MM.1S (cell line): Measurements from ENCODE around the gene DCPS.
"Not testable (repeated sequence)": the region's sequence is repeated elsewhere in the genome, so short reads cannot be mapped to it uniquely, and the experiment has no call there.

Source experiments
- DNase-seq: peaks from one replicate; pipeline ENCODE4 v3.0.0-alpha.2; 2015
- H2AFZ ChIP-seq: fragments of 300-600 bp; sonication (generic); 2 replicates; pipeline ENCODE4 v1.6.0; 2016; ENCODE audit warnings: antibody characterized with exemption, low read length
- H3F3A ChIP-seq: fragments of 300-600 bp; sonication (generic); 2 replicates; pipeline ENCODE4 v1.6.1; 2016; ENCODE audit warnings: mild to moderate bottlenecking, antibody characterized with exemption, low read length, moderate library complexity, mixed read lengths; ENCODE audit not compliant: insufficient read depth
- H3K27ac ChIP-seq: fragments of 300-600 bp; sonication (generic); 2 replicates; pipeline ENCODE4 v1.5.1; 2016; ENCODE audit warnings: mild to moderate bottlenecking, low read length
- H3K27me3 ChIP-seq: fragments of 300-600 bp; sonication (generic); replicated peaks from 2 replicates; pipeline ENCODE4 v1.6.0; 2016; ENCODE audit warnings: low read length; ENCODE audit not compliant: insufficient read depth
- H3K36me3 ChIP-seq: fragments of 300-600 bp; sonication (generic); replicated peaks from 2 replicates; pipeline ENCODE4 v1.6.1; 2016; ENCODE audit warnings: mild to moderate bottlenecking, low read length, mixed read lengths; ENCODE audit not compliant: insufficient read depth
- H3K4me1 ChIP-seq: fragments of 300-600 bp; sonication (generic); 2 replicates; pipeline ENCODE4 v1.6.1; 2016; ENCODE audit warnings: low read length, mixed read lengths
- H3K4me2 ChIP-seq: fragments of 300-600 bp; sonication (generic); 2 replicates; pipeline ENCODE4 v1.6.0; 2016; ENCODE audit warnings: low read depth, low read length
- H3K4me3 ChIP-seq: fragments of 300-600 bp; sonication (generic); 2 replicates; pipeline ENCODE4 v1.5.1; 2016; ENCODE audit warnings: low read length, mixed read lengths
- H3K79me2 ChIP-seq: fragments of 300-600 bp; sonication (generic); 2 replicates; pipeline ENCODE4 v1.6.1; 2016; ENCODE audit warnings: mixed run types, low read length, mixed read lengths
- H3K9ac ChIP-seq: fragments of 300-600 bp; sonication (generic); 2 replicates; pipeline ENCODE4 v1.6.1; 2016; ENCODE audit warnings: low read length, mixed read lengths
- H3K9me2 ChIP-seq: fragments of 300-600 bp; sonication (generic); replicated peaks from 2 replicates; pipeline ENCODE4 v1.6.1; 2016; ENCODE audit warnings: mild to moderate bottlenecking, low read length, mixed read lengths; ENCODE audit not compliant: insufficient read depth
- H3K9me3 ChIP-seq: fragments of 300-600 bp; sonication (generic); replicated peaks from 2 replicates; pipeline ENCODE4 v1.6.1; 2016; ENCODE audit warnings: mild to moderate bottlenecking, low read length, mixed read lengths; ENCODE audit not compliant: insufficient read depth
- H4K20me1 ChIP-seq: fragments of 300-600 bp; sonication (generic); 2 replicates; pipeline ENCODE4 v1.6.1; 2016; ENCODE audit warnings: mild to moderate bottlenecking, low read length, moderate library complexity, mixed read lengths; ENCODE audit not compliant: insufficient read depth
- CTCF ChIP-seq: fragments of 300-600 bp; sonication (generic); IDR thresholded peaks from 2 replicates; pipeline ENCODE4 v1.5.1; 2016; ENCODE audit warnings: antibody characterized with exemption, low read length, mixed read lengths
- EZH2 ChIP-seq: fragments of 300-600 bp; sonication (generic); optimal IDR thresholded peaks from 2 replicates; pipeline ENCODE3; 2017; ENCODE audit warnings: low read depth, mild to moderate bottlenecking, antibody characterized with exemption, low read length, mixed read lengths
- EZH2phosphoT487 ChIP-seq: fragments of 300-600 bp; sonication (generic); IDR thresholded peaks from 2 replicates; pipeline ENCODE4 v1.6.1; 2018; ENCODE audit warnings: antibody characterized with exemption, low read length

Gene DCPS

GRCh38 chr11:126346586-126346940, 42.7 kb downstream of the DCPS start:
- no peaks in the 10 kb centered on the region for H3K9me2 ChIP-seq
- no peaks in the 10 kb centered on the region for H3F3A ChIP-seq
- peaks cover 6% of the 10 kb centered on the region; the same call in 1 of the 2 replicates for H3K36me3 ChIP-seq

GRCh38 chr11:126346946-126347345, 43.1 kb downstream of the DCPS start:
- H3K36me3 ChIP-seq, H3K27ac ChIP-seq, H3K27me3 ChIP-seq, H3K79me2 ChIP-seq, H3K4me1 ChIP-seq, H3K9me2 ChIP-seq, H3K9ac ChIP-seq, H3K4me2 ChIP-seq, H3F3A ChIP-seq, H2AFZ ChIP-seq, H4K20me1 ChIP-seq, H3K4me3 ChIP-seq, H3K9me3 ChIP-seq, DNase-seq: not testable (repeated sequence)

More at GRCh38 chr11:126346586-126346940, 42.7 kb downstream of the DCPS start:
- Histone ChIP-seq H4K20me1 (no peaks in the 10 kb centered on the region), H3K79me2 (0 out of 2 replicates have a peak, but pooled peaks cover 3% of the 10 kb centered on the region), H2AFZ (no peak overlapping the region), H3K4me1 (no peaks in the 10 kb centered on the region), H3K4me3 (no peak overlapping the region), H3K9me3 (no peaks in the 10 kb centered on the region), H3K27ac (no peak overlapping the region), H3K9ac (no peak overlapping the region), H3K4me2 (no peak overlapping the region), H3K27me3 (no peaks in the 10 kb centered on the region)
- DNase-seq: no peak
- TF ChIP-seq EZH2phosphoT487: no peak

GRCh38 chr11:126347751-126348668, 44.1 kb downstream of the DCPS start:
- no peaks in the 10 kb centered on the region for H3F3A ChIP-seq
- H3K36me3 ChIP-seq: 0 out of 2 replicates have a peak, but pooled peaks cover 6% of the 10 kb centered on the region
- H3K27me3 ChIP-seq: no peaks in the 10 kb centered on the region
- H3K4me2 ChIP-seq: no peak overlapping the region
- peaks cover 4% of the 10 kb centered on the region; the same call in 1 of the 2 replicates for H3K4me1 ChIP-seq
- no peaks in the 10 kb centered on the region for H3K9me3 ChIP-seq
- H3K27ac ChIP-seq: no peak overlapping the region
- H4K20me1 ChIP-seq: no peaks in the 10 kb centered on the region
- H3K79me2 ChIP-seq: no peaks in the 10 kb centered on the region
- TF ChIP-seq EZH2phosphoT487 (no peak), CTCF (no peak), EZH2 (no peak)
- no peak for DNase-seq
- no peak overlapping the region for H3K9ac ChIP-seq
- no peak overlapping the region for H2AFZ ChIP-seq
- no peak overlapping the region for H3K4me3 ChIP-seq
- no peaks in the 10 kb centered on the region for H3K9me2 ChIP-seq

- no peak overlapping the region for H3K27ac ChIP-seq
- no peaks in the 10 kb centered on the region for H4K20me1 ChIP-seq
- no peaks in the 10 kb centered on the region for H3K27me3 ChIP-seq
- H3K9me2 ChIP-seq: no peaks in the 10 kb centered on the region
- no peaks in the 10 kb centered on the region for H3K9me3 ChIP-seq
- 0 out of 2 replicates have a peak, but pooled peaks cover 3% of the 10 kb centered on the region for H3K36me3 ChIP-seq
- no peak overlapping the region for H3K4me2 ChIP-seq
- TF ChIP-seq EZH2 (no peak), EZH2phosphoT487 (no peak), CTCF (no peak)
- no peak for DNase-seq
- H3K4me3 ChIP-seq: no peak overlapping the region
- no peaks in the 10 kb centered on the region for H3F3A ChIP-seq
- H3K79me2 ChIP-seq: no peaks in the 10 kb centered on the region
- no peak overlapping the region for H2AFZ ChIP-seq
- no peak overlapping the region for H3K9ac ChIP-seq
- peaks cover 4% of the 10 kb centered on the region; the same call in 1 of the 2 replicates for H3K4me1 ChIP-seq
Observed at GRCh38 chr11:126348806-126349582, 45.1 kb downstream of the DCPS start.
